ENCODE measurements around the gene C7orf57. TPM values are rescaled to one million over a fixed set of nuclear protein-coding genes. Genes with fewer than 3 reads are reported as not detected.

The C7orf57 gene
- total RNA-seq, 1 donor = under 0.01 TPM

DNA sequence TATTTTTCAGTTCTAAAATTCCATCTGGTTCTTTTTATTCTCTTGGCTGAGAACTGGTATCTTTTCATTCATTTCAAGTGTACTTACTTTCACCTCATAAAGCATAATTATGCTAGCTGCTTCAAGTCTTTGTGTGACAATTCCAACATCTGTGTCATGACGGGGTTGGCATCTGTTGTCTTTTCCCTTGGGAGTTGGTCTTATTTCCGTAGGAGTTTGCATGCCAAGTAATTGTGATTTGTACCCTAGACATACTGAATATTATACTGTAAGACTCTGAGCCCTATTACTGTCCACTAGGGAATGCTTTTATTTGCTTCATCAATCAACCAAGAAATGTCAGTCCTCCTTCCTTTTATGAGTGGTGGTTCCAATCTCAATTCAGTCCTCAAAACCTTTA, 31.3 kb upstream of the C7orf57 start:
- no peak for DNase-seq (ENCODE audit: insufficient read length, low spot score, missing footprints)
- Histone ChIP-seq H3K4me3 (ENCODE audit: insufficient read depth, low read length) (no peak overlapping the region), H3K27me3 (ENCODE audit: insufficient read depth, low read length) (peaks cover 4% of the 10 kb centered on the region), H4K20me1 (ENCODE audit: insufficient read depth, low read length) (no peaks in the 10 kb centered on the region), H3K27ac (ENCODE audit: low read depth, low read length) (no peak overlapping the region), H3K4me2 (ENCODE audit: insufficient read depth, low read length) (no peak overlapping the region), H3K79me2 (ENCODE audit: insufficient read depth, low read length) (no peaks in the 10 kb centered on the region), H3K36me3 (ENCODE audit: insufficient read depth, low read length) (no peaks in the 10 kb centered on the region), H3K4me1 (ENCODE audit: insufficient read depth, low read length) (peaks cover 3% of the 10 kb centered on the region), H3K9me3 (ENCODE audit: low read depth, low read length) (no peaks in the 10 kb centered on the region), H2AFZ (ENCODE audit: low read length) (no peak overlapping the region)
- TF ChIP-seq, protein P1, sequence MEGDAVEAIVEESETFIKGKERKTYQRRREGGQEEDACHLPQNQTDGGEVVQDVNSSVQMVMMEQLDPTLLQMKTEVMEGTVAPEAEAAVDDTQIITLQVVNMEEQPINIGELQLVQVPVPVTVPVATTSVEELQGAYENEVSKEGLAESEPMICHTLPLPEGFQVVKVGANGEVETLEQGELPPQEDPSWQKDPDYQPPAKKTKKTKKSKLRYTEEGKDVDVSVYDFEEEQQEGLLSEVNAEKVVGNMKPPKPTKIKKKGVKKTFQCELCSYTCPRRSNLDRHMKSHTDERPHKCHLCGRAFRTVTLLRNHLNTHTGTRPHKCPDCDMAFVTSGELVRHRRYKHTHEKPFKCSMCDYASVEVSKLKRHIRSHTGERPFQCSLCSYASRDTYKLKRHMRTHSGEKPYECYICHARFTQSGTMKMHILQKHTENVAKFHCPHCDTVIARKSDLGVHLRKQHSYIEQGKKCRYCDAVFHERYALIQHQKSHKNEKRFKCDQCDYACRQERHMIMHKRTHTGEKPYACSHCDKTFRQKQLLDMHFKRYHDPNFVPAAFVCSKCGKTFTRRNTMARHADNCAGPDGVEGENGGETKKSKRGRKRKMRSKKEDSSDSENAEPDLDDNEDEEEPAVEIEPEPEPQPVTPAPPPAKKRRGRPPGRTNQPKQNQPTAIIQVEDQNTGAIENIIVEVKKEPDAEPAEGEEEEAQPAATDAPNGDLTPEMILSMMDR (IDR thresholded peaks at IDR 0.05; ENCODE audit: extremely low read depth, low read depth, low read length) = no peak

DNA sequence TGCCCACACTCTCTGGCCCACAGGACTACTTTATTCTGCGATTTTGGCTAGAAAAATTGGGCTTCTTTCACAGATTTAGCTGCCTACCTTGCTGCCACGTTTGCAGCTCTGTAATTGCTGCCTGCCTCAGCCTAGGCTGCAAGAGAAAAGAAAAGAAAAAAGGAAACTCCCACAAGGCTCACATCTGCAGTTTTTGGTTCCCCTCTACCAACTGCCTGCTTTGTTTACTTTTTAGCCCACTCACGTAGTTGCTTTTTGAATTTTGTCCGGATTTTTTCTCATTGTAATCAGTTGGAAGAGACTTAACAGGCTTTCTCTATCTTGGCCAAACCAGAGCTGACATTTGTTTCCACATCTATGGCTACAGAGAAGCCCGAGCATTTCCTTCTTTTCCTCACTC, 30.7 kb upstream of the C7orf57 start:
- no peaks in the 10 kb centered on the region for H3K79me2 ChIP-seq (ENCODE audit: insufficient read depth, low read length)
- H3K4me3 ChIP-seq (ENCODE audit: insufficient read depth, low read length) = no peak overlapping the region
- no peak overlapping the region for H3K4me2 ChIP-seq (ENCODE audit: insufficient read depth, low read length)
- H4K20me1 ChIP-seq (ENCODE audit: insufficient read depth, low read length) = no peaks in the 10 kb centered on the region
- H3K4me1 ChIP-seq (ENCODE audit: insufficient read depth, low read length) = peaks cover 3% of the 10 kb centered on the region
- no peak overlapping the region for H3K27ac ChIP-seq (ENCODE audit: low read depth, low read length)
- peak overlapping the region; percentile 32 for H2AFZ ChIP-seq (ENCODE audit: low read length)
- no peak for DNase-seq (ENCODE audit: insufficient read length, low spot score, missing footprints)
- H3K9me3 ChIP-seq (ENCODE audit: low read depth, low read length) = no peaks in the 10 kb centered on the region
- peaks cover 4% of the 10 kb centered on the region for H3K27me3 ChIP-seq (ENCODE audit: insufficient read depth, low read length)
- no peaks in the 10 kb centered on the region for H3K36me3 ChIP-seq (ENCODE audit: insufficient read depth, low read length)
- TF ChIP-seq, protein P1 (IDR thresholded peaks at IDR 0.05; ENCODE audit: extremely low read depth, low read depth, low read length) = no peak

DNA sequence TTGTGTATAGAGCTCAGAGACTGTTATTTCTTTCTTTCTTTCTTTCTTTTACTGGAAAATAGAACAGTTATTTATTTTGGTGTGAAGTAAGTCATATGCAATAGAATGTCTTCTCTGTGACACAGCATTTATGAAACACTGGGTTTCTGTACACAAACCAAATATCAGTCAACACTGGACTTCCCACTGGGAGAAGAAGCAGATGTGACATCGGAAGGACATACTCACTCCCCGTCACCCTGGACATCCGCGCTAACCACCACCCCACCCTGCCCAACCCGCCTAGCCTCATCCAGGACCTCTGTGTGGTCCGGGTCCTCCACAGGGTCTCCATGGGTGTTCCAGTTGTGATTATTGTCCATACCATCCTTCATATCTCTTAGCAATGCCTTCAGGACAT, 28.5 kb upstream of the C7orf57 start:
- Histone ChIP-seq H2AFZ (ENCODE audit: low read length) (no peak overlapping the region), H3K4me3 (ENCODE audit: insufficient read depth, low read length) (no peak overlapping the region), H3K36me3 (ENCODE audit: insufficient read depth, low read length) (no peaks in the 10 kb centered on the region), H3K4me2 (ENCODE audit: insufficient read depth, low read length) (no peak overlapping the region), H3K79me2 (ENCODE audit: insufficient read depth, low read length) (no peaks in the 10 kb centered on the region), H3K27ac (ENCODE audit: low read depth, low read length) (no peak overlapping the region), H3K9me3 (ENCODE audit: low read depth, low read length) (no peaks in the 10 kb centered on the region), H4K20me1 (ENCODE audit: insufficient read depth, low read length) (no peaks in the 10 kb centered on the region), H3K4me1 (ENCODE audit: insufficient read depth, low read length) (no peaks in the 10 kb centered on the region), H3K27me3 (ENCODE audit: insufficient read depth, low read length) (peaks cover 4% of the 10 kb centered on the region)
- TF ChIP-seq, protein P1 (IDR thresholded peaks at IDR 0.05; ENCODE audit: extremely low read depth, low read depth, low read length) = no peak
- DNase-seq (ENCODE audit: insufficient read length, low spot score, missing footprints) = no peak

DNA sequence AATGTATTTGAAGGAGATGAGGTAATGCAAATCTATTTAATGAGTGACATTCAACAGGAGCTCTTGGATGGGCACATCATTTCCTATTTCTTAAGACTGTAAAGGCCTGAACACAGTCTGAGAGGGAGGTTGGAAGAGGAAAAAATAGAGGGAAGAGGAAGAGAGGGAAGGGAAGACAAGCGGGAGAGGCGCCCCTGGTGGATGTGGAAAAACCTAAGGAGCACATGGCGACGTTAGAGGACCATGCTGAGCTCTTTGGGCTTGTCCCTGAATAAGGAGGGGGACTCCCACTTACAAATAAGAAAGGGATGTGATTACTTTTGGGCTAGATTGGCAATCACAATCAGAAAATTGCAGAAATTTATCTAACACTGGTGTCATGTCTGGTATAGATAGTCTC, 26.1 kb upstream of the C7orf57 start:
- H3K9me3 ChIP-seq (ENCODE audit: low read depth, low read length) = no peaks in the 10 kb centered on the region
- H3K4me1 ChIP-seq (ENCODE audit: insufficient read depth, low read length) = no peaks in the 10 kb centered on the region
- DNase-seq (ENCODE audit: insufficient read length, low spot score, missing footprints) = peak; percentile 35
- no peak overlapping the region for H2AFZ ChIP-seq (ENCODE audit: low read length)
- no peak overlapping the region for H3K4me3 ChIP-seq (ENCODE audit: insufficient read depth, low read length)
- no peak overlapping the region for H3K4me2 ChIP-seq (ENCODE audit: insufficient read depth, low read length)
- no peaks in the 10 kb centered on the region for H3K36me3 ChIP-seq (ENCODE audit: insufficient read depth, low read length)
- peaks cover 1% of the 10 kb centered on the region for H3K27me3 ChIP-seq (ENCODE audit: insufficient read depth, low read length)
- TF ChIP-seq, protein P1 (IDR thresholded peaks at IDR 0.05; ENCODE audit: extremely low read depth, low read depth, low read length) = peak; percentile 6
- H3K27ac ChIP-seq (ENCODE audit: low read depth, low read length) = no peak overlapping the region
- H4K20me1 ChIP-seq (ENCODE audit: insufficient read depth, low read length) = no peaks in the 10 kb centered on the region
- no peaks in the 10 kb centered on the region for H3K79me2 ChIP-seq (ENCODE audit: insufficient read depth, low read length)

Data from osteoblast (primary cell).